BLaER1 treated with 17β-estradiol and CSF1 and Interleukin-3, amounts not matched to agents 10 nM and 100 nM (cell line): ENCODE measurements around the gene CHRND.

Experiments used
- H3K27ac ChIP-seq, 11 experiments: shearing (Covaris generic); formaldehyde crosslinking; 2 replicates each; pipeline ENCODE4 v1.8.1; 2022
- H3K27me3 ChIP-seq, 11 experiments: shearing (Covaris generic); formaldehyde crosslinking; 2 replicates each; pipeline ENCODE4 v1.8.1; 2022
- H3K36me3 ChIP-seq, 11 experiments: shearing (Covaris generic); formaldehyde crosslinking; 2 replicates each; pipeline ENCODE4 v1.8.1; 2022
- H3K4me1 ChIP-seq, 10 experiments: shearing (Covaris generic); formaldehyde crosslinking; 2 replicates each; pipeline ENCODE4 v1.8.1; 2022
- H3K4me2 ChIP-seq, 11 experiments: shearing (Covaris generic); formaldehyde crosslinking; 2 replicates each; pipeline ENCODE4 v1.8.1; 2022
- H3K4me3 ChIP-seq, 10 experiments: shearing (Covaris generic); formaldehyde crosslinking; 2 replicates each; pipeline ENCODE4 v1.8.1; 2022
- H3K9ac ChIP-seq, 11 experiments: shearing (Covaris generic); formaldehyde crosslinking; 2 replicates each; pipeline ENCODE4 v1.8.1; 2022
- H3K9me3 ChIP-seq, 11 experiments: shearing (Covaris generic); formaldehyde crosslinking; replicated peaks in 1 of 11; 2 replicates each; pipeline ENCODE4 v1.8.1; 2022
- H4K20me1 ChIP-seq, 11 experiments: shearing (Covaris generic); formaldehyde crosslinking; 2 replicates each; pipeline ENCODE4 v1.8.1; 2022
- Cebpa-rat ChIP-seq, 11 experiments: shearing (Covaris generic); IDR thresholded peaks; 2 replicates each; pipeline ENCODE4 v1.8.1; 2022

Gene CHRND

GRCh38 chr2:232485757-232486557 is 40.0 kb upstream of the CHRND start:
- no peak for TF ChIP-seq Cebpa-rat (IDR thresholded peaks at IDR 0.05)
- H3K4me2 ChIP-seq: peak overlapping the region; percentile 11 to 55 (median 40); a peak in 19 of 22 replicates
- H3K36me3 ChIP-seq: no peaks in the 10 kb centered on the region
- H3K9ac ChIP-seq: no peak overlapping the region
- H3K4me1 ChIP-seq: peaks cover 6 to 26% (median 20%) of the 10 kb centered on the region in 10 experiments; a peak in 15 of 20 replicates
- H3K27me3 ChIP-seq: peaks cover 62 to 90% (median 74%) of the 10 kb centered on the region in 11 experiments
- H4K20me1 ChIP-seq: peaks cover 0 to 80% (median 51%) of the 10 kb centered on the region in 11 experiments; a peak in 18 of 22 replicates
- H3K4me3 ChIP-seq: peak overlapping the region in 6 of 10 experiments; percentile 8 to 71 (median 27); a peak in 6 of 20 replicates
- no peak overlapping the region for H3K27ac ChIP-seq
- peaks cover 0 to 13% (median 8%) of the 10 kb centered on the region in 11 experiments; a peak in 11 of 22 replicates for H3K9me3 ChIP-seq

GRCh38 chr2:232486558-232487384 is 39.2 kb upstream of the CHRND start:
- Histone ChIP-seq H3K27ac (no peak overlapping the region), H3K4me3 (peak overlapping the region; percentile 50 to 71 (median 61)), H3K4me2 (peak overlapping the region; percentile 89 to 96 (median 94)), H3K9ac (peak overlapping the region in 8 of 11 experiments; percentile 4 to 65 (median 40); a peak in 9 of 22 replicates), H3K36me3 (no peaks in the 10 kb centered on the region), H4K20me1 (peaks cover 0 to 86% (median 51%) of the 10 kb centered on the region in 11 experiments; a peak in 18 of 22 replicates), H3K27me3 (peaks cover 62 to 91% (median 74%) of the 10 kb centered on the region in 11 experiments), H3K9me3 (peaks cover 0 to 13% (median 8%) of the 10 kb centered on the region in 11 experiments; a peak in 11 of 22 replicates), H3K4me1 (peaks cover 6 to 26% (median 20%) of the 10 kb centered on the region in 10 experiments; a peak in 15 of 20 replicates)
- no peak for TF ChIP-seq Cebpa-rat (IDR thresholded peaks at IDR 0.05)

- H3K4me1 ChIP-seq: peaks cover 6 to 26% (median 20%) of the 10 kb centered on the region in 10 experiments; a peak in 15 of 20 replicates
- peak within 1 kb of the TSS; percentile 89 to 96 (median 94) for H3K4me2 ChIP-seq
- H4K20me1 ChIP-seq: peaks cover 0 to 90% (median 51%) of the 10 kb centered on the region in 11 experiments; a peak in 18 of 22 replicates
- peaks cover 62 to 86% (median 74%) of the 10 kb centered on the region in 11 experiments for H3K27me3 ChIP-seq
- H3K9ac ChIP-seq: peak within 1 kb of the TSS in 10 of 11 experiments; percentile 4 to 65 (median 36); a peak in 10 of 22 replicates
- H3K36me3 ChIP-seq: no peaks in the 10 kb centered on the region
- no peak within 1 kb of the TSS for H3K27ac ChIP-seq
- no peak for TF ChIP-seq Cebpa-rat (IDR thresholded peaks at IDR 0.05)
- H3K4me3 ChIP-seq: peak within 1 kb of the TSS; percentile 50 to 71 (median 61)
- H3K9me3 ChIP-seq: peaks cover 0 to 13% (median 8%) of the 10 kb centered on the region in 11 experiments; a peak in 11 of 22 replicates
These were observed 38.4 kb upstream of the CHRND start, which contains the start of gene ECEL1 for GRCh38 chr2:232487385-232488096. ECEL1 (minus strand) TSS chr2:232487834; CDS start chr2:232486653, 1,181 bp downstream.

GRCh38 chr2:232488097-232488711 is 37.8 kb upstream of the CHRND start:
- peak overlapping the region; percentile 50 to 71 (median 61); a peak in 19 of 20 replicates for H3K4me3 ChIP-seq
- peaks cover 0 to 90% (median 51%) of the 10 kb centered on the region in 11 experiments; a peak in 18 of 22 replicates for H4K20me1 ChIP-seq
- TF ChIP-seq Cebpa-rat (IDR thresholded peaks at IDR 0.05): no peak
- no peak overlapping the region for H3K27ac ChIP-seq
- H3K9me3 ChIP-seq: peaks cover 0 to 13% (median 8%) of the 10 kb centered on the region in 11 experiments; a peak in 11 of 22 replicates
- peaks cover 6 to 26% (median 20%) of the 10 kb centered on the region in 10 experiments; a peak in 15 of 20 replicates for H3K4me1 ChIP-seq
- peaks cover 62 to 80% (median 71%) of the 10 kb centered on the region in 11 experiments for H3K27me3 ChIP-seq
- H3K36me3 ChIP-seq: no peaks in the 10 kb centered on the region
- peak overlapping the region; percentile 89 to 96 (median 94) for H3K4me2 ChIP-seq
- peak overlapping the region in 1 of 11 experiments; percentile 56; a peak in 1 of 22 replicates for H3K9ac ChIP-seq

GRCh38 chr2:232488721-232489300 is 37.1 kb upstream of the CHRND start:
- Histone ChIP-seq H3K4me1 (peaks cover 6 to 26% (median 20%) of the 10 kb centered on the region in 10 experiments; a peak in 15 of 20 replicates), H4K20me1 (peaks cover 0 to 85% (median 50%) of the 10 kb centered on the region in 11 experiments; a peak in 18 of 22 replicates), H3K36me3 (no peaks in the 10 kb centered on the region), H3K4me2 (no peak overlapping the region), H3K9ac (no peak overlapping the region), H3K27me3 (peaks cover 60 to 74% (median 66%) of the 10 kb centered on the region in 11 experiments), H3K4me3 (no peak overlapping the region), H3K27ac (no peak overlapping the region), H3K9me3 (peaks cover 0 to 13% (median 8%) of the 10 kb centered on the region in 11 experiments; a peak in 11 of 22 replicates)
- no peak for TF ChIP-seq Cebpa-rat (IDR thresholded peaks at IDR 0.05)

- Histone ChIP-seq H3K4me3 (no peak overlapping the region), H3K4me1 (peaks cover 6 to 26% (median 20%) of the 10 kb centered on the region in 10 experiments; a peak in 15 of 20 replicates), H4K20me1 (peaks cover 0 to 76% (median 46%) of the 10 kb centered on the region in 11 experiments; a peak in 18 of 22 replicates), H3K36me3 (no peaks in the 10 kb centered on the region), H3K4me2 (no peak overlapping the region), H3K27me3 (peaks cover 52 to 65% (median 57%) of the 10 kb centered on the region in 11 experiments), H3K9me3 (peaks cover 0 to 13% (median 8%) of the 10 kb centered on the region in 11 experiments; a peak in 11 of 22 replicates), H3K27ac (no peak overlapping the region), H3K9ac (no peak overlapping the region)
- TF ChIP-seq Cebpa-rat (IDR thresholded peaks at IDR 0.05): no peak
These were observed 36.3 kb upstream of the CHRND start for GRCh38 chr2:232489516-232490220.
